ENCODE results near the gene C16orf90. TPM values are rescaled to one million over a fixed set of nuclear protein-coding genes. Genes with fewer than 3 reads are reported as not detected.

C16orf90 gene
- total RNA-seq, 1 donor from 2014 or later, result not detected

GRCh38 chr16:3458852-3459361 is 36.4 kb downstream of the C16orf90 start:
- Mint-ChIP-seq H3K9me3 (no peaks in the 10 kb centered on the region), H3K36me3 (ENCODE audit: low read depth) (peaks cover 12% of the 10 kb centered on the region), H3K27me3 (no peaks in the 10 kb centered on the region), H3K27ac (peak overlapping the region; percentile 63), H3K4me1 (peaks cover 43% of the 10 kb centered on the region), H3K4me3 (peak overlapping the region; percentile 79)
- peak; percentile 73 for DNase-seq
- intact Hi-C loops (cut with micrococcal nuclease), result loop anchor here (2.0 to 5.0 kb wide), 2 partner anchors 42 to 302 kb away; partner anchors contain the start of gene CLUAP1

GRCh38 chr16:3458278-3458851 is 36.9 kb downstream of the C16orf90 start:
- peaks cover 39% of the 10 kb centered on the region for H3K4me1 Mint-ChIP-seq
- DNase-seq, result peak; percentile 61
- H3K27me3 Mint-ChIP-seq, result no peaks in the 10 kb centered on the region
- peaks cover 10% of the 10 kb centered on the region for H3K36me3 Mint-ChIP-seq (ENCODE audit: low read depth)
- H3K9me3 Mint-ChIP-seq, result no peaks in the 10 kb centered on the region
- H3K4me3 Mint-ChIP-seq, result peak overlapping the region; percentile 79
- intact Hi-C loops (cut with micrococcal nuclease), result loop anchor here (2.0 to 5.0 kb wide), 2 partner anchors 42 to 301 kb away; partner anchors contain the start of gene CLUAP1
- peak overlapping the region; percentile 63 for H3K27ac Mint-ChIP-seq

- intact Hi-C loops (cut with micrococcal nuclease), result loop anchor here (1.0 to 5.0 kb wide), 4 partner anchors 43 to 300 kb away; partner anchors contain the start of genes CLUAP1, ZNF174 and ZSCAN32
- no peaks in the 10 kb centered on the region for H3K9me3 Mint-ChIP-seq
Measured at GRCh38 chr16:3457434-3458252, 37.6 kb downstream of the C16orf90 start.

GRCh38 chr16:3454631-3455147 is 40.6 kb downstream of the C16orf90 start:
- Mint-ChIP-seq H3K4me1 (peaks cover 29% of the 10 kb centered on the region), H3K27ac (no peak overlapping the region), H3K36me3 (ENCODE audit: low read depth) (peaks cover 14% of the 10 kb centered on the region), H3K9me3 (peaks cover 6% of the 10 kb centered on the region), H3K27me3 (no peaks in the 10 kb centered on the region), H3K4me3 (no peak overlapping the region)
- intact Hi-C loops (cut with micrococcal nuclease), result loop anchor here (5.0 kb wide), 1 partner anchor 297 kb away; no protein-coding TSS in a partner anchor
- DNase-seq, result no peak

More at GRCh38 chr16:3457434-3458252, 37.6 kb downstream of the C16orf90 start:
- H3K27ac Mint-ChIP-seq, result peak overlapping the region; percentile 84
- peaks cover 39% of the 10 kb centered on the region for H3K4me1 Mint-ChIP-seq
- peaks cover 8% of the 10 kb centered on the region for H3K36me3 Mint-ChIP-seq (ENCODE audit: low read depth)
- peak; percentile 97 for DNase-seq
- peak overlapping the region; percentile 85 for H3K4me3 Mint-ChIP-seq
- H3K27me3 Mint-ChIP-seq, result no peaks in the 10 kb centered on the region

- no peak overlapping the region for H3K4me3 Mint-ChIP-seq
- H3K27ac Mint-ChIP-seq, result no peak overlapping the region
- no peaks in the 10 kb centered on the region for H3K27me3 Mint-ChIP-seq
- H3K4me1 Mint-ChIP-seq, result peaks cover 23% of the 10 kb centered on the region
- H3K9me3 Mint-ChIP-seq, result peaks cover 7% of the 10 kb centered on the region
- intact Hi-C loops (cut with micrococcal nuclease), result no loop called here
- no peak for DNase-seq
- peaks cover 18% of the 10 kb centered on the region for H3K36me3 Mint-ChIP-seq (ENCODE audit: low read depth)
Measured at GRCh38 chr16:3454093-3454492, 41.2 kb downstream of the C16orf90 start.

GRCh38 chr16:3444032-3444388 is 51.3 kb downstream of the C16orf90 start:
- intact Hi-C loops (cut with micrococcal nuclease), result loop anchor here (2.0 kb wide), 1 partner anchor 161 kb away; the partner anchor contains the start of gene ZNF263
- Mint-ChIP-seq H3K4me1 (peaks cover 17% of the 10 kb centered on the region), H3K9me3 (peaks cover 15% of the 10 kb centered on the region), H3K36me3 (ENCODE audit: low read depth) (peaks cover 45% of the 10 kb centered on the region), H3K4me3 (peak overlapping the region; percentile 90), H3K27me3 (no peaks in the 10 kb centered on the region), H3K27ac (peak overlapping the region; percentile 96)
- no peak for DNase-seq

Other genes starting within 250 kb of the C16orf90 start
- gene MEFV, start 238.9 kb downstream of the C16orf90 start, total RNA-seq, result not detected in 2 replicates
- 27.0 and 31.3 TPM in 2 replicates for gene ZNF263, start 212.0 kb downstream of the C16orf90 start, total RNA-seq
- gene TIGD7, start 190.1 kb downstream of the C16orf90 start, total RNA-seq, result 2.3 and 3.2 TPM in 2 replicates
- 26.5 and 33.5 TPM in 2 replicates for gene ZNF75A, start 190.0 kb downstream of the C16orf90 start, total RNA-seq
- not detected in 2 replicates for gene OR2C1, start 139.6 kb downstream of the C16orf90 start, total RNA-seq
- gene ZSCAN32, start 94.5 kb downstream of the C16orf90 start, total RNA-seq, result 16.8 and 17.9 TPM in 2 replicates
- gene ZNF174, start 94.3 kb downstream of the C16orf90 start, total RNA-seq, result 10.1 and 11.4 TPM in 2 replicates
- 1.9 and 2.1 TPM in 2 replicates for gene ZNF597, start 52.0 kb downstream of the C16orf90 start, total RNA-seq
- gene NAA60, start 51.8 kb downstream of the C16orf90 start, total RNA-seq, result 31.4 and 34.7 TPM in 2 replicates
- gene CLUAP1, start 5.5 kb upstream of the C16orf90 start, total RNA-seq, result 19.6 and 22.5 TPM in 2 replicates
- 19.1 and 22.1 TPM in 2 replicates for gene NLRC3, start 81.9 kb upstream of the C16orf90 start, total RNA-seq
- gene SLX4, start 116.1 kb upstream of the C16orf90 start, total RNA-seq, result 10.6 and 10.9 TPM in 2 replicates
- 11.0 and 11.6 TPM in 2 replicates for gene DNASE1, start 159.2 kb upstream of the C16orf90 start, total RNA-seq
- 394 and 421 TPM in 2 replicates for gene TRAP1, start 222.0 kb upstream of the C16orf90 start, total RNA-seq